ENCODE data around the gene SMYD2. TPM values are rescaled to one million over a fixed set of nuclear protein-coding genes. Genes with fewer than 3 reads are reported as not detected.

The SMYD2 gene
- total and polyA plus RNA-seq, 2 donors (not counting 3 experiments of a cell fraction or from before 2014, with no cell fraction given): 8.0 to 20.9 TPM

DNA sequence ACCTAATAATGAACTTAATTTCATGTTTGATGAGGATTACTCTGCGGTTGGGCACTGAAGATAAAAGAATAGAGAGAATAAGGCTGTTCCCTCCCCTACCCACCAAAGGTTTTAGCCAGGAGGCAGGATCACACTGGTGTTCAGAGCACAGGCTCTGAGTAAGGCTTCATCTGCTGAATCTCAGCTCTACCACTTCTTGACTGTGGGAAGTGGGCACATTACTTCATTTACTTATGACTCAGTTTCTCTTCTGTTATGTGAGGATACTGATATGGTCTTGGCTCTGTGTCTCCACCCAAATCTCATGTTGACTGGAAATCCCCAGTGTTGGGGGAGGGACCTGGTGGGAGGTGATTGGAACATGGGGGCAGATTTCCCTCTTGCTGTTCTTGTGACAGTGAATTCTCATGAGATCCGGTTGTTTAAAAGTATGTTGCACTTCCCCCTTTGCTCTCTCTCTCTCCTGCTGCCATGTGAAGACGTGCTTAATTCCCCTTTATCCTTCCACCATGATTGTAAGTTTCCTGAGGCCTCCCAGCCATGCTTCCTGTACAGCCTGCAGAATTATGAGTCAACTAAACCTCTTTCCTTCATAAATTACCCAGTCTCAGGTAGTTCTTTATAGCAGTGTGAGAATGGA is 79.7 kb downstream of the SMYD2 start:
- no peaks in the 10 kb centered on the region for H3K9me1 ChIP-seq (replicated peaks; ENCODE audit: control insufficient read depth, extremely low read depth, insufficient read depth, low read length)
- no peaks in the 10 kb centered on the region for H4K20me1 ChIP-seq (replicated peaks; ENCODE audit: control insufficient read depth, extremely low read depth, insufficient read depth, low read length)
- no peaks in the 10 kb centered on the region for H3K79me2 ChIP-seq (ENCODE audit: control insufficient read depth, insufficient read depth, low read length)
- H3K36me3 ChIP-seq (ENCODE audit: control insufficient read depth in 2 of 2, extremely low read depth in 1 of 2, insufficient read depth in 2 of 2, low read length in 2 of 2): peaks cover 20 to 21% of the 10 kb centered on the region in 2 experiments
- H3K27ac ChIP-seq (ENCODE audit: insufficient read depth, low read depth, low read length): no peak overlapping the region
- POLR2A ChIA-PET: no interaction called here
- no peak overlapping the region for H3K4me3 ChIP-seq (replicated peaks in 1 of 3; ENCODE audit: insufficient read depth in 1 of 3, low read depth in 1 of 3, low read length in 3 of 3)
- no peaks in the 10 kb centered on the region for H3K27me3 ChIP-seq (ENCODE audit: control insufficient read depth in 2 of 2, insufficient read depth in 2 of 2, low read length in 2 of 2)
- no peak overlapping the region for H3K4me2 ChIP-seq (ENCODE audit: insufficient read depth, low read length)
- BruUV-seq (replicated peaks): no TSS peak
- intact Hi-C loops (cut with micrococcal nuclease) (no loop called here), dilution Hi-C loops (cut with MboI; ENCODE audit: extremely low pct_ligation_motif_present, low sequenced_read_pairs) (no loop called here)
- CTCF ChIA-PET: interaction anchor here (2.3 kb wide), 1 partner anchor 224 kb away, joined by 7 read pairs; no protein-coding TSS in a partner anchor
- no peaks in the 10 kb centered on the region for H3K9me3 ChIP-seq (replicated peaks; ENCODE audit: control insufficient read depth, insufficient read depth, low read length)
- peaks cover 8% of the 10 kb centered on the region for H3K4me1 ChIP-seq (ENCODE audit: control insufficient read depth, extremely low read depth, insufficient read depth, low read length)
- H3K9ac ChIP-seq (replicated peaks; ENCODE audit: extremely low read depth, insufficient read depth, low read length): no peak overlapping the region
- TF ChIP-seq FOS (IDR thresholded peaks at IDR 0.05; ENCODE audit: borderline replicate concordance, insufficient read depth, low read length) (no peak), JUN (IDR thresholded peaks at IDR 0.05; ENCODE audit: borderline replicate concordance, insufficient read depth, insufficient read length, low read depth) (no peak), GATA2 (IDR thresholded peaks at IDR 0.05; ENCODE audit: insufficient read depth, insufficient read length, low read depth, low read length) (no peak), EZH2 (IDR thresholded peaks at IDR 0.05; ENCODE audit: borderline replicate concordance, low read depth, low read length, severe bottlenecking) (no peak), POLR2AphosphoS5 (IDR thresholded peaks at IDR 0.05; ENCODE audit: insufficient read depth, low read depth, low read length) (no peak)
- TF ChIP-seq, protein P1, sequence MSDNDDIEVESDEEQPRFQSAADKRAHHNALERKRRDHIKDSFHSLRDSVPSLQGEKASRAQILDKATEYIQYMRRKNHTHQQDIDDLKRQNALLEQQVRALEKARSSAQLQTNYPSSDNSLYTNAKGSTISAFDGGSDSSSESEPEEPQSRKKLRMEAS (IDR thresholded peaks at IDR 0.05; ENCODE audit: insufficient read depth, insufficient read length): no peak
- TF ChIP-seq, protein P2, sequence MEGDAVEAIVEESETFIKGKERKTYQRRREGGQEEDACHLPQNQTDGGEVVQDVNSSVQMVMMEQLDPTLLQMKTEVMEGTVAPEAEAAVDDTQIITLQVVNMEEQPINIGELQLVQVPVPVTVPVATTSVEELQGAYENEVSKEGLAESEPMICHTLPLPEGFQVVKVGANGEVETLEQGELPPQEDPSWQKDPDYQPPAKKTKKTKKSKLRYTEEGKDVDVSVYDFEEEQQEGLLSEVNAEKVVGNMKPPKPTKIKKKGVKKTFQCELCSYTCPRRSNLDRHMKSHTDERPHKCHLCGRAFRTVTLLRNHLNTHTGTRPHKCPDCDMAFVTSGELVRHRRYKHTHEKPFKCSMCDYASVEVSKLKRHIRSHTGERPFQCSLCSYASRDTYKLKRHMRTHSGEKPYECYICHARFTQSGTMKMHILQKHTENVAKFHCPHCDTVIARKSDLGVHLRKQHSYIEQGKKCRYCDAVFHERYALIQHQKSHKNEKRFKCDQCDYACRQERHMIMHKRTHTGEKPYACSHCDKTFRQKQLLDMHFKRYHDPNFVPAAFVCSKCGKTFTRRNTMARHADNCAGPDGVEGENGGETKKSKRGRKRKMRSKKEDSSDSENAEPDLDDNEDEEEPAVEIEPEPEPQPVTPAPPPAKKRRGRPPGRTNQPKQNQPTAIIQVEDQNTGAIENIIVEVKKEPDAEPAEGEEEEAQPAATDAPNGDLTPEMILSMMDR (IDR thresholded peaks at IDR 0.05; ENCODE audit: extremely low read depth in 1 of 2, insufficient read depth in 1 of 2, low read depth in 1 of 2, low read length in 2 of 2): no peak
- H2AFZ ChIP-seq (ENCODE audit: low read depth, low read length): no peak overlapping the region
- no peak for DNase-seq (ENCODE audit: low read depth, low spot score)
- FAIRE-seq: peak; percentile 56
